Fibroblast of villous mesenchyme (primary cell): Measurements from ENCODE around the gene CDH13. TPM values are rescaled to one million over a fixed set of nuclear protein-coding genes. Genes with fewer than 3 reads are reported as not detected.

Source experiments
- DNase-seq: peaks from one replicate; pipeline ENCODE4 v3.0.0-alpha.2; 2010; ENCODE audit warnings: low read depth
- H3K4me3 ChIP-seq: 2 replicates; pipeline ENCODE4 v1.5.1; 2011; ENCODE audit warnings: low read depth, mild to moderate bottlenecking, low read length
- total RNA-seq: library from RNA; depleted of rRNA; stranded (reverse); fragments of >200 nt; gene quantifications from 2 replicates; pipeline ENCODE4 v1.2.3, GENCODE V29; 2012
- TF ChIP-seq, protein P1 (sequence below): IDR thresholded peaks from 2 replicates; pipeline ENCODE4 v1.5.1; 2012; ENCODE audit warnings: low read depth, mild to moderate bottlenecking, low read length; ENCODE audit not compliant: insufficient read depth

Gene CDH13
- total RNA-seq, 1 donor, result 47.5 TPM

DNA sequence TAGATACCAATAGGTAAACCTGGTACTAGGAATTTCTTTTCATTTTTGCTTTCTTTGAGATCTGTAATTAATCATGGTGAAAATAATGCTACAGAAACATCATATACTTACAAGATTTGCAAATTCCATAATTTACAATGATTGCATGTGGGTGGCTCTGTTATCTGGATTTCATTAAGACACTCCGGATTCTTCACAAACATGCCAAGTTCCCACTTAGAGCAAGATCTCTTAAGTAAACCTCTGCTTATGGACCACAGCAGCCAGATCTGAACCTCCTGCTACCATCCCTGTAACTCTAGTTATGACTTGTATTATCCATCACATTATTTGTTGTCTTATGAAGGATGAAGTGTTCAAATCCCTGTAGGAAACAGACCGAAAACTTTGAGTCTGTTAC is 424.7 kb downstream of the CDH13 start:
- TF ChIP-seq, protein P1, sequence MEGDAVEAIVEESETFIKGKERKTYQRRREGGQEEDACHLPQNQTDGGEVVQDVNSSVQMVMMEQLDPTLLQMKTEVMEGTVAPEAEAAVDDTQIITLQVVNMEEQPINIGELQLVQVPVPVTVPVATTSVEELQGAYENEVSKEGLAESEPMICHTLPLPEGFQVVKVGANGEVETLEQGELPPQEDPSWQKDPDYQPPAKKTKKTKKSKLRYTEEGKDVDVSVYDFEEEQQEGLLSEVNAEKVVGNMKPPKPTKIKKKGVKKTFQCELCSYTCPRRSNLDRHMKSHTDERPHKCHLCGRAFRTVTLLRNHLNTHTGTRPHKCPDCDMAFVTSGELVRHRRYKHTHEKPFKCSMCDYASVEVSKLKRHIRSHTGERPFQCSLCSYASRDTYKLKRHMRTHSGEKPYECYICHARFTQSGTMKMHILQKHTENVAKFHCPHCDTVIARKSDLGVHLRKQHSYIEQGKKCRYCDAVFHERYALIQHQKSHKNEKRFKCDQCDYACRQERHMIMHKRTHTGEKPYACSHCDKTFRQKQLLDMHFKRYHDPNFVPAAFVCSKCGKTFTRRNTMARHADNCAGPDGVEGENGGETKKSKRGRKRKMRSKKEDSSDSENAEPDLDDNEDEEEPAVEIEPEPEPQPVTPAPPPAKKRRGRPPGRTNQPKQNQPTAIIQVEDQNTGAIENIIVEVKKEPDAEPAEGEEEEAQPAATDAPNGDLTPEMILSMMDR, result no peak
- H3K4me3 ChIP-seq, result no peak overlapping the region
- no peak for DNase-seq

DNA sequence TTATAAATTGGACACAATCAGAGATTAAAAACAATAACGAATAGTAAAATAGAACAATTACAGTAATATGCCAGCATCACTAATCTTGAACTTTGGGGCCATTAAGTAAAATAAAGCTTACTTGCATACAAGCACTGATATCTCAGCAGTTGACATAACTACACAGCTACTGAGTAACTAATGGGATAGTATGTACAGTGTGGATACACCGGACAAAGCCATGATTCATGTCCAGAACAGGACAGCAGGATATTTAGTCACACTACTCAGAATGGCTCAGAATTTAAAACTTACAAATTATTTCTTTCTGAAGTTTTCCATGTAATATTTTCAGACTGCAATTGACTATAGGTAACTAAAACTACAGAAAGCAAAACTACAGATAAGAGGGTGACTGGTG is 427.5 kb downstream of the CDH13 start:
- DNase-seq, result no peak
- TF ChIP-seq, protein P1, result no peak
- no peak overlapping the region for H3K4me3 ChIP-seq

DNA sequence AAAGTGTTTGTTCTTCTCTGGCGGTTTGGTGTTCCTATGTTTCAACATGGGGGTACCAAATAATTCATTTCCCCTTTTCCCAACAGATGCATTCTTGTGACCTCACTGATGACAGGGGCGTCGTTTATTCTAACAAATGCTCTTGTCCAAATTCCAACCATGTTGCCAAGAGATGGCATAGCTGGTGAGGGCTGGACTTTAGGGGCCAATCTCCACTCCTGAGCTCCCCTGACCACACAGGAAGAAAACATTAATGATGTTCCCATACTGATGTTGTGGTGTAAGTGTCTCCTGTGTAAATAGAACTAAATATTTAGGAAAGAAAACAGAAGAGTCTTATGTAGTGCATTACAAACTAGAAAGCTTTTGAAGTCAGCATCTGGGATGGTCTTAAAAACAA is 431.6 kb downstream of the CDH13 start:
- DNase-seq, result no peak
- TF ChIP-seq, protein P1, result no peak
- H3K4me3 ChIP-seq, result no peak overlapping the region

DNA sequence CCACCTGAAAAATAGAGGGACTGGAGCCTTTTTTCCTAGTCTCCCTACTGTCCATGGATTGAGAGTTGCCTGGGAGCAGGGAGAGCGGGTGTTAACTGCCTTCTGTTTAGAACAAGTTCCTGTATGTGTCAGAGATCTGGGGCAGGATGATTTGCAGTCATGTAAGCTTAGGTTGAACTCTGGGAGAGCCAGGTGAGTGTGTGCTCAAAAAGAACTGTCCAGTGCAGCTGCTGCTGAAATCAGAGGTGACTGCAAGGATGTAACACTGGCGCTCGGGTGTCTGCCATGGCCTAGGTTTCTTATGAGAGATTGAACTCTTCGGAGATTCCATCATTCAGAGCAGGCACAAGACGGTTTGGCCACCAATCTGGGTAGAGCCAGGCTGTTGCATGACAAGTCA is 432.5 kb downstream of the CDH13 start:
- TF ChIP-seq, protein P1, result no peak
- DNase-seq, result no peak
- no peak overlapping the region for H3K4me3 ChIP-seq

DNA sequence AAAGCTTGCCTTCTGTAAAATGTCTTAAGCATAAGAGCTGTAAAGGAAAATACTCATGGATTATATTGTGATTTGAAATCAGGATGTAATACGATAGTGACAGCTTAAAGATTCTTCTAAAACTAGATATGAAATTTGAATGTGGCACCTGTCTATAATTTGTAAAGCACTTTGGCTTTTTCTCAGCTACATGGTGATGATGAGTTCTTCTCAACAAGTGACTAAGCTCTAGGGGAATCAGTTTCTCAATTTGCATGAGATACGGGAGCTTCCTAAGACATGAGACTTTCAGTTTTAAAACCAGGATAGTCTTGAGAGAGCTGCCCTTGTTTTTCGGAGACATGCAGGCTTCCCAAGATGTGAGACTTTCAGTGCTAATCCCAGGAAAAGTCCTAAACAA is 439.2 kb downstream of the CDH13 start:
- no peak overlapping the region for H3K4me3 ChIP-seq
- no peak for DNase-seq
- TF ChIP-seq, protein P1, result no peak

DNA sequence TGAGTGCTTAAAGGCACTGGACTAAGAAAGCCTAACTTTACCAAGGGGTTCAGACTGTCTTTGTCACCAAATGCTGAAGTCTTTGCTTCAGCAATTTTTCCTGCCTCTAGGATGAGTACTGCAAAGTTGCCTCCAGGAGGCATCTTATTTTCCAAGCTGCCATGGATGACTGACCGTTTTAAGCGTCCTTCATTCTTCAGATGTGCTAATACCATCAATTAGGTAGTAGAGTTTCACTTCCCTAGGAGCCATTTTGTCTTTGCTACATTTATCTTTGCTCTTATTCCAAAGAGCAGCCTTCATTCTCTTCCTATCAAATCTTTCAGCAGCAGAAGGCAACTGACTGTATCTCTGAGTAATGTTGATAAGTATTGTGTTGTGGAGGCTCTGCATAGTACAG is 440.1 kb downstream of the CDH13 start:
- TF ChIP-seq, protein P1, result no peak
- no peak overlapping the region for H3K4me3 ChIP-seq
- DNase-seq, result no peak

DNA sequence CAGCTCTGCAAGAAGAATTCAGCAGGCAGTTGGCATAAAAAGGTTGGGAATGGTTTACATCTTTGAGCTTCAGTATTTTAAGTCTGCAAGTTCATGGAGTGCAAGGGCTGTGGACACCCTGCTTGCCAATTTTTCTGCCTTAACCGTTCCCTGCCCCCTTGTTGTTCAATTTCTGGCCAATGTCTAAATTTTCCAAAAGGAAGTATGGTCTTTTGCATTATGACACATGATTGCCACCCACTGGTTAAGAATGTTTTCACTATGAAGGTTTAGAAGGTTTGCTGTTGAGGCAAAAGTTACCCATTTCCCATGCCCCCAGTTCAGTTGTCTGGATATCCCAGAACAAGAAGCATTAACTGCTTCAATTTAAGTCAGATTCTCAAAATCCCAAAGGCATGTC is 441.9 kb downstream of the CDH13 start:
- peak; percentile 50 for DNase-seq
- TF ChIP-seq, protein P1, result peak; percentile 36
- no peak overlapping the region for H3K4me3 ChIP-seq
